Activated naive CD4-positive, alpha-beta T cell treated with anti-CD3 and anti-CD28 coated beads for 36 hours (primary cell): ENCODE data around the gene OPRD1. TPM values are rescaled to one million over a fixed set of nuclear protein-coding genes. Genes with fewer than 3 reads are reported as not detected.
"Not testable (repeated sequence)": the region's sequence is repeated elsewhere in the genome, so short reads cannot be mapped to it uniquely, and the experiment has no call there.

Experiments used
- CTCF ChIA-PET: fragments of 350-600 bp; sonication (Branson Sonifier 250); formaldehyde crosslinking; loops from one replicate; lab custom pipeline; 2021; ENCODE audit warnings: antibody characterized with exemption; lab: Charles Lee
- DNase-seq: peaks from one replicate; pipeline ENCODE4 v3.0.0-alpha.2; 2020
- H3K27ac Mint-ChIP-seq: one replicate; pipeline ENCODE4 v1.8.0; 2021; ENCODE audit warnings: mild to moderate bottlenecking, mixed read lengths
- H3K27me3 Mint-ChIP-seq: one replicate; pipeline ENCODE4 v1.8.0; 2021; ENCODE audit warnings: low read depth, mixed read lengths
- H3K36me3 Mint-ChIP-seq: one replicate; pipeline ENCODE4 v1.8.0; 2021; ENCODE audit warnings: low read depth, mixed read lengths
- H3K4me1 Mint-ChIP-seq: one replicate; pipeline ENCODE4 v1.8.0; 2021; ENCODE audit warnings: low read depth, mixed read lengths
- H3K4me3 Mint-ChIP-seq: one replicate; pipeline ENCODE4 v1.8.0; 2021; ENCODE audit warnings: mild to moderate bottlenecking, moderate library complexity, mixed read lengths
- H3K9me3 Mint-ChIP-seq: one replicate; pipeline ENCODE4 v1.8.0; 2021; ENCODE audit warnings: mixed read lengths
- intact Hi-C: fragments of 100-400 bp; cut with micrococcal nuclease; formaldehyde crosslinking; loops from one replicate; pipeline ENCODE4 v1.15.1; 2023
- total RNA-seq, 2 experiments: library from RNA; stranded (reverse); gene quantifications; one replicate each; pipeline ENCODE4 v1.2.3, GENCODE V29; 2021

OPRD1 gene
- total RNA-seq, 2 experiments from 2014 or later, result not detected

GRCh38 chr1:28855469-28855951 lies 43.5 kb downstream of the OPRD1 start:
- H3K27ac Mint-ChIP-seq, result no peak overlapping the region
- H3K36me3 Mint-ChIP-seq, result no peaks in the 10 kb centered on the region
- H3K27me3 Mint-ChIP-seq, result no peaks in the 10 kb centered on the region
- no peaks in the 10 kb centered on the region for H3K9me3 Mint-ChIP-seq
- CTCF ChIA-PET, result no interaction called here
- no peak overlapping the region for H3K4me3 Mint-ChIP-seq
- intact Hi-C loops, result no loop called here
- H3K4me1 Mint-ChIP-seq, result no peaks in the 10 kb centered on the region
- no peak for DNase-seq

- Mint-ChIP-seq H3K9me3 (no peaks in the 10 kb centered on the region), H3K27ac (no peak overlapping the region), H3K27me3 (no peaks in the 10 kb centered on the region), H3K4me3 (no peak overlapping the region), H3K36me3 (no peaks in the 10 kb centered on the region), H3K4me1 (no peaks in the 10 kb centered on the region)
- no peak for DNase-seq
- CTCF ChIA-PET, result no interaction called here
- intact Hi-C loops, result no loop called here
Measured at GRCh38 chr1:28855969-28856368, 44.0 kb downstream of the OPRD1 start.

- H3K36me3 Mint-ChIP-seq, result no peaks in the 10 kb centered on the region
- no peak overlapping the region for H3K4me3 Mint-ChIP-seq
- H3K4me1 Mint-ChIP-seq, result no peaks in the 10 kb centered on the region
- intact Hi-C loops, result no loop called here
- no peaks in the 10 kb centered on the region for H3K9me3 Mint-ChIP-seq
- H3K27ac Mint-ChIP-seq, result no peak overlapping the region
- no peak for DNase-seq
- no peaks in the 10 kb centered on the region for H3K27me3 Mint-ChIP-seq
- CTCF ChIA-PET, result interaction anchor here (0.6 to 0.8 kb wide), 4 partner anchors 75 to 1631 kb away, joined by 3 to 7 read pairs (median 4); no protein-coding TSS in a partner anchor
Measured at GRCh38 chr1:28860332-28861073, 48.5 kb downstream of the OPRD1 start.

- Mint-ChIP-seq H3K9me3 (no peaks in the 10 kb centered on the region), H3K4me1 (no peaks in the 10 kb centered on the region), H3K4me3 (no peak overlapping the region), H3K36me3 (no peaks in the 10 kb centered on the region), H3K27me3 (no peaks in the 10 kb centered on the region), H3K27ac (no peak overlapping the region)
- intact Hi-C loops, result no loop called here
- no peak for DNase-seq
- CTCF ChIA-PET, result interaction anchor here (0.6 kb wide), 1 partner anchor 18 kb away, joined by 3 read pairs; no protein-coding TSS in a partner anchor
Measured at GRCh38 chr1:28862571-28863403, 50.8 kb downstream of the OPRD1 start.

GRCh38 chr1:28864695-28865094 lies 52.7 kb downstream of the OPRD1 start:
- DNase-seq, result no peak
- H3K36me3 Mint-ChIP-seq, result no peaks in the 10 kb centered on the region
- H3K4me3 Mint-ChIP-seq, result no peak overlapping the region
- CTCF ChIA-PET, result no interaction called here
- H3K27ac Mint-ChIP-seq, result no peak overlapping the region
- no peaks in the 10 kb centered on the region for H3K4me1 Mint-ChIP-seq
- H3K27me3 Mint-ChIP-seq, result no peaks in the 10 kb centered on the region
- intact Hi-C loops, result no loop called here
- no peaks in the 10 kb centered on the region for H3K9me3 Mint-ChIP-seq

- intact Hi-C loops, result no loop called here
- no peaks in the 10 kb centered on the region for H3K27me3 Mint-ChIP-seq
- CTCF ChIA-PET, result interaction anchor here (0.7 to 3.6 kb wide), 3 partner anchors 11 to 1564 kb away, joined by 3 to 18 read pairs (median 3); partner anchors contain the start of gene YTHDF2
Measured at GRCh38 chr1:28865997-28866650, 54.2 kb downstream of the OPRD1 start.

GRCh38 chr1:28867850-28868249 lies 55.9 kb downstream of the OPRD1 start:
- intact Hi-C loops, result no loop called here
- CTCF ChIA-PET, result interaction anchor here (0.8 to 3.6 kb wide), 5 partner anchors 9 to 335 kb away, joined by 3 to 18 read pairs (median 3); no protein-coding TSS in a partner anchor
- no peaks in the 10 kb centered on the region for H3K4me1 Mint-ChIP-seq
- no peak overlapping the region for H3K4me3 Mint-ChIP-seq
- H3K9me3 Mint-ChIP-seq, result no peaks in the 10 kb centered on the region
- DNase-seq, result no peak
- no peak overlapping the region for H3K27ac Mint-ChIP-seq
- H3K27me3 Mint-ChIP-seq, result no peaks in the 10 kb centered on the region
- no peaks in the 10 kb centered on the region for H3K36me3 Mint-ChIP-seq

More at GRCh38 chr1:28865997-28866650, 54.2 kb downstream of the OPRD1 start:
- H3K4me1 Mint-ChIP-seq, result no peaks in the 10 kb centered on the region
- H3K4me3 Mint-ChIP-seq, result no peak overlapping the region
- H3K9me3 Mint-ChIP-seq, result no peaks in the 10 kb centered on the region
- DNase-seq, result no peak
- H3K36me3 Mint-ChIP-seq, result no peaks in the 10 kb centered on the region
- H3K27ac Mint-ChIP-seq, result no peak overlapping the region

- Mint-ChIP-seq H3K4me3 (no peak overlapping the region), H3K27ac (no peak overlapping the region), H3K27me3 (no peaks in the 10 kb centered on the region), H3K36me3 (no peaks in the 10 kb centered on the region), H3K4me1 (no peaks in the 10 kb centered on the region), H3K9me3 (no peaks in the 10 kb centered on the region)
- CTCF ChIA-PET, result interaction anchor here (0.7 to 1.6 kb wide), 3 partner anchors 12 to 229 kb away, joined by 3 to 6 read pairs (median 4); no protein-coding TSS in a partner anchor
- intact Hi-C loops, result no loop called here
- no peak for DNase-seq
Measured at GRCh38 chr1:28869952-28870351, 58.0 kb downstream of the OPRD1 start.

- H3K36me3 Mint-ChIP-seq, result no peaks in the 10 kb centered on the region
- CTCF ChIA-PET, result interaction anchor here (1.6 kb wide), 1 partner anchor 87 kb away, joined by 4 read pairs; no protein-coding TSS in a partner anchor
- no peak overlapping the region for H3K4me3 Mint-ChIP-seq
- no peaks in the 10 kb centered on the region for H3K9me3 Mint-ChIP-seq
- no peak overlapping the region for H3K27ac Mint-ChIP-seq
- H3K27me3 Mint-ChIP-seq, result no peaks in the 10 kb centered on the region
- intact Hi-C loops, result no loop called here
- no peaks in the 10 kb centered on the region for H3K4me1 Mint-ChIP-seq
- DNase-seq, result no peak
Measured at GRCh38 chr1:28871631-28872401, 59.8 kb downstream of the OPRD1 start.

GRCh38 chr1:28875134-28875533 lies 63.2 kb downstream of the OPRD1 start:
- not testable (repeated sequence) for DNase-seq, H3K9me3 Mint-ChIP-seq, H3K36me3 Mint-ChIP-seq, H3K27me3 Mint-ChIP-seq, H3K4me3 Mint-ChIP-seq, H3K4me1 Mint-ChIP-seq, H3K27ac Mint-ChIP-seq
- CTCF ChIA-PET, result interaction anchor here (0.6 to 10.7 kb wide), 5 partner anchors 90 to 332 kb away, joined by 4 to 277 read pairs (median 8); partner anchors contain the start of gene TAF12
- intact Hi-C loops, result loop anchor here (5.0 kb wide), 1 partner anchor 783 kb away; no protein-coding TSS in a partner anchor

- no peaks in the 10 kb centered on the region for H3K36me3 Mint-ChIP-seq
- H3K27me3 Mint-ChIP-seq, result no peaks in the 10 kb centered on the region
- H3K9me3 Mint-ChIP-seq, result no peaks in the 10 kb centered on the region
- H3K27ac Mint-ChIP-seq, result no peak overlapping the region
- intact Hi-C loops, result loop anchor here (1.0 to 5.0 kb wide), 6 partner anchors 92 to 785 kb away; partner anchors contain the start of gene TAF12
- H3K4me1 Mint-ChIP-seq, result peaks cover 9% of the 10 kb centered on the region
- CTCF ChIA-PET, result interaction anchor here (0.5 to 10.7 kb wide), 53 partner anchors 10 to 629 kb away, joined by 3 to 277 read pairs (median 3); partner anchors contain the start of genes GMEB1, OPRD1 and TAF12
- peak; percentile 88 for DNase-seq
- H3K4me3 Mint-ChIP-seq, result no peak overlapping the region
Measured at GRCh38 chr1:28877132-28877781, 65.3 kb downstream of the OPRD1 start.
